H1 (cell line): ENCODE measurements around the gene IPO9. TPM values are rescaled to one million over a fixed set of nuclear protein-coding genes. Genes with fewer than 3 reads are reported as not detected.

Experiments used
- BACH1 ChIP-seq: IDR thresholded peaks from 2 replicates; pipeline ENCODE4 v1.6.1; 2012; ENCODE audit warnings: low read length, improper control_type of control experiment
- CEBPB ChIP-seq: IDR thresholded peaks from 2 replicates; pipeline ENCODE4 v1.6.1; 2012; ENCODE audit warnings: low read depth, low read length
- CREB1 ChIP-seq: IDR thresholded peaks from 2 replicates; pipeline ENCODE4 v1.6.1; 2012; ENCODE audit warnings: inconsistent platforms
- CTBP2 ChIP-seq: IDR thresholded peaks from 2 replicates; pipeline ENCODE4 v1.7.0; 2011; ENCODE audit warnings: borderline replicate concordance, mild to moderate bottlenecking, moderate library complexity, mixed read lengths, low read length; ENCODE audit not compliant: insufficient read depth, insufficient read length
- GTF2F1 ChIP-seq: IDR thresholded peaks from 2 replicates; pipeline ENCODE4 v1.6.1; 2012; ENCODE audit warnings: low read depth, low read length, improper control_type of control experiment, borderline replicate concordance
- HDAC2 ChIP-seq, 2 experiments: fragments of 300-600 bp in 1 of 2; sonication (generic) in 1 of 2; IDR thresholded peaks; 2 replicates each; pipeline ENCODE4 v1.6.1; 2011 to 2012; ENCODE audit warnings: low read depth in 2 of 2, low read length in 2 of 2, mild to moderate bottlenecking in 2 of 2, moderate library complexity in 2 of 2, borderline replicate concordance in 1 of 2, inconsistent platforms in 1 of 2
- POLR2A ChIP-seq, 2 experiments: IDR thresholded peaks; 1 replicate in 1 of 2; 2 replicates in 1 of 2; pipeline ENCODE4 v1.6.1; 2011; ENCODE audit warnings: low read depth in 2 of 2, low read length in 2 of 2, mild to moderate bottlenecking in 2 of 2; ENCODE audit errors: control extremely low read depth in 1 of 2
- SIX5 ChIP-seq: IDR thresholded peaks from 2 replicates; pipeline ENCODE4 v1.6.1; 2011; ENCODE audit warnings: mild to moderate bottlenecking, low read depth, low read length
- TBP ChIP-seq: IDR thresholded peaks from 2 replicates; pipeline ENCODE4 v1.6.1; 2011; ENCODE audit warnings: low read depth, low read length, improper control_type of control experiment
- TEAD4 ChIP-seq: IDR thresholded peaks from 2 replicates; pipeline ENCODE4 v1.6.1; 2012; ENCODE audit warnings: low read depth, low read length, inconsistent platforms, mixed read lengths
- polyA plus RNA-seq, 7 experiments: library from polyadenylated mRNA; depleted of rRNA in 3 of 7; stranded (reverse) in 5 of 7; unstranded in 2 of 7; fragments of >200 nt in 5 of 7; fragments of 200-250 nt in 2 of 7; gene quantifications; 1 replicate in 5 of 7; 2 replicates in 1 of 7; 4 replicates in 1 of 7; pipeline versions ENCODE4 v1.2.1 to v1.2.3, GENCODE V29; 2011 to 2013; ENCODE audit warnings: missing spikeins in 2 of 7, mixed read lengths in 2 of 7
- total RNA-seq: library from RNA; stranded (reverse); fragmentation: NEBNext Ultra II Directional; extraction: Animal tissue kit (Norgen Biotek cat#: 25700); gene quantifications from 2 replicates; pipeline ENCODE4 v1.2.1, GENCODE V29; 2021
- TF ChIP-seq, protein P1 (sequence below): IDR thresholded peaks from 2 replicates; pipeline ENCODE4 v1.6.1; 2011; ENCODE audit warnings: low read depth, mild to moderate bottlenecking, low read length; ENCODE audit not compliant: insufficient read depth

The IPO9 gene
- total and polyA plus RNA-seq, 2 of the 8 experiments (the other 6 are each of a cell fraction or from before 2014, with no cell fraction given) = 61.0 to 122 TPM

DNA sequence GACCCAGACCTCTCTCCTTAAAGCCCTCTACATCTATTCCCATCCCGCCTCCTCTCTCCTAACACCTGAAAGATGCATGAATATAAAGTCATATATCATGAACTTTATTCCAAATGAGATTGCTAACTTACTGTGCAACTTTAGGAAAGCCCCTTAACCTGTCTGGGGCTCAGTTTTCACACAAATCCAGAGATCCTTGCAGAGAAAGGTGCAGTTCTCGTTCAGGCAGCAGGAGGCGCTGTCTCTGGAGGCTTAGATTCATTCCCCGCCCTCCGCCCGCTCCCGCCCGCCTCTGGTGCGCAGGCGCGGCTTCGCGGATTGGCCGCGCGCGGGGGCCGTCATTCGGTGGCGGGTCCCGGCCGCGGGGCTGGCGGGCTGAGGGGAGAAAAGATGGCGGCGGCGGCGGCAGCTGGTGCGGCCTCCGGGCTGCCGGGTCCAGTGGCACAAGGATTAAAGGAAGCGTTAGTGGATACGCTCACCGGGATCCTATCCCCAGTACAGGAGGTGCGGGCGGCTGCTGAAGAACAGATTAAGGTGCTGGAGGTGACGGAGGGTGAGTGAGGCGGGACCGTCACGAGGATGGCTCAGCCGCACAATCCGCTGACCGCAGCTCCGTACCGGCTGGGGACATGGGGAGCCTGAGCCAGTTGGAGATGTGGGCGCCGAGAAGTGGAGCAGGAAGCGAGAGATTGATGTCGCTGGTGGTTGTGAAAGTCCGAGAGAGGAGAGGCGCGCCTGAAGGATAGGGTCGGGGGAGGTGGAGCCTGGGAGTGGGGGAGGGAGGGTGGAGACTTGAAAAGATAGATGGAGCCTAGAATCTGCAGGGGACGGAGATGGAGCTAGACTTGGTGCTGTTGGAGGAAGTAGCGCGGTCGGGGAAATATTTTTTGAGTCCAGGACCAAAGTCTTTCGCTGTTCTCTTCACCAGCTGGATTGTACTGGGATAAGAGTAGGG, at the start of gene IPO9 (continued):
- TF ChIP-seq TEAD4 (no peak; the same call in 1 of the 2 replicates), TBP (peak; percentile 89), GTF2F1 (no peak), CEBPB (no peak), CREB1 (peak; percentile 66), HDAC2 (IDR thresholded peaks at IDR 0.05; ENCODE audit: borderline replicate concordance in 1 of 2, low read depth in 2 of 2, low read length in 2 of 2) (peak in 1 of 2 experiments; percentile 83; a peak in 1 of 4 replicates), CTBP2 (no peak), POLR2A (IDR thresholded peaks at IDR 0.05; ENCODE audit: control extremely low read depth in 1 of 2, low read depth in 2 of 2, low read length in 2 of 2) (peak; percentile 42 to 85), SIX5 (no peak), BACH1 (no peak)
- TF ChIP-seq, protein P1, sequence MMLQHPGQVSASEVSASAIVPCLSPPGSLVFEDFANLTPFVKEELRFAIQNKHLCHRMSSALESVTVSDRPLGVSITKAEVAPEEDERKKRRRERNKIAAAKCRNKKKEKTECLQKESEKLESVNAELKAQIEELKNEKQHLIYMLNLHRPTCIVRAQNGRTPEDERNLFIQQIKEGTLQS = peak; percentile 35; the same call in 1 of the 2 replicates
